HCT116 (cell line): Measurements from ENCODE around the gene PARVB. TPM values are rescaled to one million over a fixed set of nuclear protein-coding genes. Genes with fewer than 3 reads are reported as not detected.

ENCODE experiments used
- ATAC-seq: fragments of 200-7000 bp; cut with Tn5 transposase; 2 replicates; pipeline ENCODE4 v1.9.1; 2020; ENCODE audit warnings: mild to moderate bottlenecking, moderate library complexity
- BruUV-seq: library from RNA; stranded (reverse); fragments of 400-500 nt; replicated peaks from 2 replicates; lab custom pipeline; 2021; lab: Mats Ljungman, UMichigan
- CTCF ChIA-PET: fragments of 300-600 bp; sonication (Branson Sonifier 250); formaldehyde crosslinking; loops from one replicate; lab custom pipeline; 2021; ENCODE audit warnings: antibody characterized with exemption; lab: Charles Lee
- POLR2A ChIA-PET: fragments of 300-600, 350-600 bp; sonication (Branson Sonifier 250); formaldehyde crosslinking; loops from one replicate; lab custom pipeline; 2021; ENCODE audit warnings: antibody characterized with exemption; lab: Charles Lee
- RAD21 ChIA-PET, 2 experiments: fragments of 300-600 bp; sonication (Branson Sonifier 250); formaldehyde crosslinking; loops; one replicate each; lab custom pipeline; 2023; ENCODE audit warnings: low total read pairs in 2 of 2; ENCODE audit not compliant: uncharacterized antibody in 2 of 2, unreplicated experiment in 2 of 2, low non-redundant PET in 1 of 2; lab: Charles Lee
- DNase-seq: peaks from one replicate; pipeline ENCODE4 v3.0.0-alpha.2; 2010; ENCODE audit warnings: low read depth, low spot score
- H2AFZ ChIP-seq: fragments of 200-600 bp; shearing (Covaris generic), sonication (generic); 2 replicates; pipeline ENCODE4 v1.6.1; 2017; ENCODE audit warnings: low read depth, mixed run types, mixed read lengths, antibody characterized with exemption, low read length; ENCODE audit not compliant: poor library complexity, severe bottlenecking
- H3K27ac ChIP-seq: 2 replicates; pipeline ENCODE4 v1.5.1; 2012; ENCODE audit warnings: low read depth, low read length
- H3K27me3 ChIP-seq: fragments of 200-600 bp; sonication (generic); 2 replicates; pipeline ENCODE4 v1.6.1; 2016; ENCODE audit warnings: mixed run types, low read length, mixed read lengths; ENCODE audit not compliant: insufficient read depth
- H3K36me3 ChIP-seq, 2 experiments: fragments of 200-500 bp in 1 of 2; fragments of 200-600 bp in 1 of 2; sonication (Bioruptor generic) in 1 of 2; sonication (generic) in 1 of 2; 2 replicates each; pipeline versions ENCODE4 v1.5.1 to v1.6.1; 2014 to 2016; ENCODE audit warnings: low read length in 2 of 2, inconsistent platforms in 1 of 2, mixed read lengths in 1 of 2, mixed run types in 1 of 2; ENCODE audit not compliant: insufficient read depth in 2 of 2, control insufficient read depth in 1 of 2
- H3K4me1 ChIP-seq, 2 experiments: fragments of 200-600 bp in 1 of 2; sonication (generic) in 1 of 2; 2 replicates each; pipeline versions ENCODE4 v1.5.1 to v1.6.1; 2012 to 2017; ENCODE audit warnings: low read length in 2 of 2, inconsistent platforms in 1 of 2, mild to moderate bottlenecking in 1 of 2, mixed read lengths in 1 of 2, mixed run types in 1 of 2, moderate library complexity in 1 of 2; ENCODE audit not compliant: insufficient read depth in 2 of 2, control insufficient read depth in 1 of 2
- H3K4me2 ChIP-seq: fragments of 200-600 bp; sonication (generic); 2 replicates; pipeline ENCODE4 v1.6.1; 2017; ENCODE audit warnings: mixed run types, low read length, mixed read lengths
- H3K4me3 ChIP-seq, 2 experiments: fragments of 200-600 bp in 1 of 2; sonication (generic) in 1 of 2; replicated peaks in 1 of 2; 2 replicates each; pipeline ENCODE4 v1.5.1; 2011 to 2016; ENCODE audit warnings: low read length in 2 of 2, control low read depth in 1 of 2, low read depth in 1 of 2, mild to moderate bottlenecking in 1 of 2, mixed read lengths in 1 of 2, mixed run types in 1 of 2
- H3K79me2 ChIP-seq: fragments of 200-600 bp; sonication (generic); 2 replicates; pipeline ENCODE4 v1.6.1; 2017; ENCODE audit warnings: mild to moderate bottlenecking, mixed run types, low read length, moderate library complexity, mixed read lengths; ENCODE audit not compliant: insufficient read depth
- H3K9ac ChIP-seq: fragments of 200-600 bp; sonication (generic); 2 replicates; pipeline ENCODE4 v1.6.1; 2016; ENCODE audit warnings: low read length, mixed read lengths
- H3K9me2 ChIP-seq: fragments of 200-600 bp; sonication (generic), shearing (Covaris generic); 2 replicates; pipeline ENCODE4 v1.6.1; 2017; ENCODE audit warnings: mixed run types, mild to moderate bottlenecking, moderate library complexity; ENCODE audit not compliant: insufficient read depth
- H3K9me3 ChIP-seq, 2 experiments: fragments of 200-500 bp in 1 of 2; fragments of 200-600 bp in 1 of 2; sonication (Bioruptor generic) in 1 of 2; sonication (generic) in 1 of 2; 2 replicates each; pipeline ENCODE4 v1.6.1; 2014 to 2017; ENCODE audit warnings: low read length in 2 of 2, mixed read lengths in 2 of 2, inconsistent platforms in 1 of 2, low read depth in 1 of 2, mild to moderate bottlenecking in 1 of 2, mixed run types in 1 of 2, moderate library complexity in 1 of 2; ENCODE audit not compliant: control insufficient read depth in 1 of 2, insufficient read depth in 1 of 2
- H4K20me1 ChIP-seq: fragments of 200-600 bp; sonication (generic), shearing (Covaris generic); 2 replicates; pipeline ENCODE4 v1.6.1; 2017; ENCODE audit warnings: mixed run types, mild to moderate bottlenecking, moderate library complexity; ENCODE audit not compliant: insufficient read depth
- CBX3 ChIP-seq: IDR thresholded peaks from 2 replicates; pipeline ENCODE4 v1.6.1; 2012; ENCODE audit warnings: low read depth
- EGR1 ChIP-seq: IDR thresholded peaks from 2 replicates; pipeline ENCODE4 v1.6.1; 2012; ENCODE audit warnings: low read depth
- ELF1 ChIP-seq: IDR thresholded peaks from 2 replicates; pipeline ENCODE4 v1.6.1; 2012; ENCODE audit warnings: low read depth, borderline replicate concordance
- EZH2phosphoT487 ChIP-seq: fragments of 200-600 bp; IDR thresholded peaks from 2 replicates; pipeline ENCODE4 v1.6.1; 2018; ENCODE audit warnings: antibody characterized with exemption, borderline replicate concordance
- POLR2A ChIP-seq: IDR thresholded peaks from 2 replicates; pipeline ENCODE4 v1.7.0; 2011; ENCODE audit warnings: borderline replicate concordance; ENCODE audit not compliant: insufficient read depth, insufficient read length; ENCODE audit errors: extremely low read depth
- POLR2AphosphoS5 ChIP-seq: IDR thresholded peaks from 2 replicates; pipeline ENCODE4 v1.6.1; 2011; ENCODE audit warnings: mild to moderate bottlenecking, low read depth, low read length, moderate library complexity
- RAD21 ChIP-seq: IDR thresholded peaks from 2 replicates; pipeline ENCODE4 v1.6.1; 2012; ENCODE audit warnings: low read depth, mild to moderate bottlenecking
- SIN3A ChIP-seq: IDR thresholded peaks from 2 replicates; pipeline ENCODE4 v1.6.1; 2012; ENCODE audit warnings: low read depth
- SP1 ChIP-seq: IDR thresholded peaks from 2 replicates; pipeline ENCODE4 v1.6.1; 2012; ENCODE audit warnings: low read depth
- SRF ChIP-seq: IDR thresholded peaks from 2 replicates; pipeline ENCODE4 v1.6.1; 2012; ENCODE audit warnings: low read depth
- TCF7L2 ChIP-seq: IDR thresholded peaks from 2 replicates; pipeline ENCODE4 v1.7.0; 2011; ENCODE audit warnings: borderline replicate concordance, inconsistent platforms; ENCODE audit not compliant: insufficient read depth, insufficient read length; ENCODE audit errors: extremely low read depth
- ZNF274 ChIP-seq: fragments of 200-500 bp; sonication (Bioruptor generic); IDR thresholded peaks from 2 replicates; pipeline ENCODE4 v1.6.1; 2014; ENCODE audit warnings: mild to moderate bottlenecking, low read depth, low read length, inconsistent platforms
- intact Hi-C: fragments of 100-400 bp; cut with micrococcal nuclease; formaldehyde crosslinking; loops from 2 replicates; pipeline ENCODE4 v1.10.0; 2022
- total RNA-seq: library from RNA; stranded (reverse); gene quantifications from one replicate; pipeline ENCODE4 v1.2.1, GENCODE V29; 2021; ENCODE audit not compliant: unreplicated experiment
- TF ChIP-seq, protein P1 (sequence below), 3 experiments: fragments of 200-600 bp in 1 of 3; sonication (generic) in 1 of 3; IDR thresholded peaks in 2 of 3; conservative IDR thresholded peaks in 1 of 3; 2 replicates each; pipeline ENCODE4 v1.5.1; 2012 to 2017; ENCODE audit warnings: low read depth in 2 of 3, low read length in 2 of 3, antibody characterized with exemption in 1 of 3, borderline replicate concordance in 1 of 3, control low read depth in 1 of 3, mild to moderate bottlenecking in 1 of 3, mixed read lengths in 1 of 3, mixed run types in 1 of 3, moderate library complexity in 1 of 3; ENCODE audit not compliant: insufficient read depth in 1 of 3
- TF ChIP-seq, protein P2 (sequence below): IDR thresholded peaks from 2 replicates; pipeline ENCODE4 v1.6.1; 2012
- TF ChIP-seq, protein P3 (sequence below): IDR thresholded peaks from 2 replicates; pipeline ENCODE4 v1.6.1; 2012
- TF ChIP-seq, protein P4 (sequence below): IDR thresholded peaks from 2 replicates; pipeline ENCODE4 v1.6.1; 2012; ENCODE audit warnings: low read depth

The PARVB gene
- total RNA-seq, 1 experiment from 2014 or later, result 21.4 TPM

DNA sequence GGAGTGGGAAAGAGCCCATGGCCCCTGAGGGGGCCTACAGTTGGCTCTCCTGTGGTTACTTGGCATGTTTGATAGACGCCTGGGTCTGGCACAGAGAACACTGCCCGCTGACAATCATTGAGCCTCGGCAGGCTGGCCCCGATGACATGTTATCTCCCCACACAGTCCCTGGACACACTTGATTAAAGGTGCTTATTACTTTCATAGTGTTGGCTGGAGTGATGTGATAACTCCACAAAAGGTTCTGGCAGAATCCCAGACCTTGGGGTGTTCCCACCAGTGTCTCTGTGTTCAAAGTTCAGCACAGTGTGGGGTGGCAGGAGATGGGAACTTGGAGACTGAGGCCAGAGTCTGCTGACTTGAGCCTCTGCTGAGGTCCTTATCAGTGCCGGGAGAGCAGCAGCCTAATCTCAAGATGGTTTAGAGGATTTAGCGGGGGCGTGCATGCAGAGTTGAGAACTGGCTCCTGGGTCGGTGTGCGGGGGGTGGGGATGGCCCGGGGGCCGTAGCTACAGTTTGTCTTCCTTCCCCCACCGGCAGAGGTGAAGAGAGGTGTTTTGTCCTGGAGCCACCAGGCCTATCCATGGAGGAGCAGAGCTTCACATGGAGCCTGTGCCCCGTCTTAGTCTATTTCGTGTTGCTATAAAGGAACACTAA is 22.5 kb downstream of the PARVB start:
- TF ChIP-seq CBX3 (no peak), ELF1 (no peak), EGR1 (no peak), POLR2AphosphoS5 (no peak), EZH2phosphoT487 (no peak), POLR2A (no peak), TCF7L2 (no peak), SP1 (no peak), SIN3A (no peak), SRF (no peak), RAD21 (no peak), ZNF274 (no peak)
- TF ChIP-seq, protein P1, sequence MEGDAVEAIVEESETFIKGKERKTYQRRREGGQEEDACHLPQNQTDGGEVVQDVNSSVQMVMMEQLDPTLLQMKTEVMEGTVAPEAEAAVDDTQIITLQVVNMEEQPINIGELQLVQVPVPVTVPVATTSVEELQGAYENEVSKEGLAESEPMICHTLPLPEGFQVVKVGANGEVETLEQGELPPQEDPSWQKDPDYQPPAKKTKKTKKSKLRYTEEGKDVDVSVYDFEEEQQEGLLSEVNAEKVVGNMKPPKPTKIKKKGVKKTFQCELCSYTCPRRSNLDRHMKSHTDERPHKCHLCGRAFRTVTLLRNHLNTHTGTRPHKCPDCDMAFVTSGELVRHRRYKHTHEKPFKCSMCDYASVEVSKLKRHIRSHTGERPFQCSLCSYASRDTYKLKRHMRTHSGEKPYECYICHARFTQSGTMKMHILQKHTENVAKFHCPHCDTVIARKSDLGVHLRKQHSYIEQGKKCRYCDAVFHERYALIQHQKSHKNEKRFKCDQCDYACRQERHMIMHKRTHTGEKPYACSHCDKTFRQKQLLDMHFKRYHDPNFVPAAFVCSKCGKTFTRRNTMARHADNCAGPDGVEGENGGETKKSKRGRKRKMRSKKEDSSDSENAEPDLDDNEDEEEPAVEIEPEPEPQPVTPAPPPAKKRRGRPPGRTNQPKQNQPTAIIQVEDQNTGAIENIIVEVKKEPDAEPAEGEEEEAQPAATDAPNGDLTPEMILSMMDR (IDR thresholded peaks at IDR 0.05 in 2 of 3, conservative IDR thresholded peaks at IDR 0.05 in 1 of 3; ENCODE audit: borderline replicate concordance in 1 of 3, insufficient read depth in 1 of 3, low read depth in 2 of 3, low read length in 2 of 3), result no peak
- TF ChIP-seq, protein P2, sequence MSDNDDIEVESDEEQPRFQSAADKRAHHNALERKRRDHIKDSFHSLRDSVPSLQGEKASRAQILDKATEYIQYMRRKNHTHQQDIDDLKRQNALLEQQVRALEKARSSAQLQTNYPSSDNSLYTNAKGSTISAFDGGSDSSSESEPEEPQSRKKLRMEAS, result no peak
- TF ChIP-seq, protein P3, sequence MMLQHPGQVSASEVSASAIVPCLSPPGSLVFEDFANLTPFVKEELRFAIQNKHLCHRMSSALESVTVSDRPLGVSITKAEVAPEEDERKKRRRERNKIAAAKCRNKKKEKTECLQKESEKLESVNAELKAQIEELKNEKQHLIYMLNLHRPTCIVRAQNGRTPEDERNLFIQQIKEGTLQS, result no peak
- TF ChIP-seq, protein P4, sequence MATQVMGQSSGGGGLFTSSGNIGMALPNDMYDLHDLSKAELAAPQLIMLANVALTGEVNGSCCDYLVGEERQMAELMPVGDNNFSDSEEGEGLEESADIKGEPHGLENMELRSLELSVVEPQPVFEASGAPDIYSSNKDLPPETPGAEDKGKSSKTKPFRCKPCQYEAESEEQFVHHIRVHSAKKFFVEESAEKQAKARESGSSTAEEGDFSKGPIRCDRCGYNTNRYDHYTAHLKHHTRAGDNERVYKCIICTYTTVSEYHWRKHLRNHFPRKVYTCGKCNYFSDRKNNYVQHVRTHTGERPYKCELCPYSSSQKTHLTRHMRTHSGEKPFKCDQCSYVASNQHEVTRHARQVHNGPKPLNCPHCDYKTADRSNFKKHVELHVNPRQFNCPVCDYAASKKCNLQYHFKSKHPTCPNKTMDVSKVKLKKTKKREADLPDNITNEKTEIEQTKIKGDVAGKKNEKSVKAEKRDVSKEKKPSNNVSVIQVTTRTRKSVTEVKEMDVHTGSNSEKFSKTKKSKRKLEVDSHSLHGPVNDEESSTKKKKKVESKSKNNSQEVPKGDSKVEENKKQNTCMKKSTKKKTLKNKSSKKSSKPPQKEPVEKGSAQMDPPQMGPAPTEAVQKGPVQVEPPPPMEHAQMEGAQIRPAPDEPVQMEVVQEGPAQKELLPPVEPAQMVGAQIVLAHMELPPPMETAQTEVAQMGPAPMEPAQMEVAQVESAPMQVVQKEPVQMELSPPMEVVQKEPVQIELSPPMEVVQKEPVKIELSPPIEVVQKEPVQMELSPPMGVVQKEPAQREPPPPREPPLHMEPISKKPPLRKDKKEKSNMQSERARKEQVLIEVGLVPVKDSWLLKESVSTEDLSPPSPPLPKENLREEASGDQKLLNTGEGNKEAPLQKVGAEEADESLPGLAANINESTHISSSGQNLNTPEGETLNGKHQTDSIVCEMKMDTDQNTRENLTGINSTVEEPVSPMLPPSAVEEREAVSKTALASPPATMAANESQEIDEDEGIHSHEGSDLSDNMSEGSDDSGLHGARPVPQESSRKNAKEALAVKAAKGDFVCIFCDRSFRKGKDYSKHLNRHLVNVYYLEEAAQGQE, result no peak
- ChIA-PET RAD21 (no interaction called here), POLR2A (no interaction called here), CTCF (no interaction called here)
- Histone ChIP-seq H3K9me2 (no peaks in the 10 kb centered on the region), H3K9me3 (no peaks in the 10 kb centered on the region), H3K4me3 (no peak overlapping the region), H3K4me1 (no peaks in the 10 kb centered on the region), H3K4me2 (no peak overlapping the region), H2AFZ (no peak overlapping the region), H3K27me3 (no peaks in the 10 kb centered on the region), H3K79me2 (no peaks in the 10 kb centered on the region), H4K20me1 (no peaks in the 10 kb centered on the region), H3K36me3 (no peaks in the 10 kb centered on the region), H3K9ac (no peak overlapping the region), H3K27ac (no peak overlapping the region)
- intact Hi-C loops, result no loop called here
- no TSS peak for BruUV-seq
- ATAC-seq (no peak), DNase-seq (no peak)
